Activated CD4-positive, alpha-beta T cell treated with anti-CD3 and anti-CD28 coated beads, Interleukin-2, Interleukin-6, amounts not matched to agents 100 ng/mL and 50 ng/mL, durations not matched to agents 16 hours and 8 hours (primary cell): Measurements from ENCODE around the gene BICC1.

Experiments used
- DNase-seq: peaks from one replicate; pipeline ENCODE4 v3.0.0-alpha.2; 2020

Gene BICC1

DNA sequence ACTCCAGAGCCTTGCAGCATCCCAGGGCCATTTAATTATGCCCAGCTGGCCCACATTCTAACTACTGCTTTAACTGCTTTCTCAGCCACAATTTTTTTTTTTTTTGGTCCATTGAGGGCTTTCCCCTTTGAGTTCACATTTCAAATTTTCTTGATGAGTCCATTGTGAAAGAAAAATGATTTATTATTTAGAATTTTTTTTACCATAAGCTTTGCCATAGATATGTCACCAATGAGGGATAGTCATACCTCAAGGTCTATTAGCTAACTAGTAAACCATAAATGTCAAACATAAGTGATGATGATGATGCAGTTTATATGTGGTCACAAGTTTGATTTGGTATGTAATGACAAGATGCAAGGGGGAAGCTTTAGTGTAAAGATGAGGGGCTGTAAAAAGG lies 282.9 kb downstream of the BICC1 start:
- no peak for DNase-seq

DNA sequence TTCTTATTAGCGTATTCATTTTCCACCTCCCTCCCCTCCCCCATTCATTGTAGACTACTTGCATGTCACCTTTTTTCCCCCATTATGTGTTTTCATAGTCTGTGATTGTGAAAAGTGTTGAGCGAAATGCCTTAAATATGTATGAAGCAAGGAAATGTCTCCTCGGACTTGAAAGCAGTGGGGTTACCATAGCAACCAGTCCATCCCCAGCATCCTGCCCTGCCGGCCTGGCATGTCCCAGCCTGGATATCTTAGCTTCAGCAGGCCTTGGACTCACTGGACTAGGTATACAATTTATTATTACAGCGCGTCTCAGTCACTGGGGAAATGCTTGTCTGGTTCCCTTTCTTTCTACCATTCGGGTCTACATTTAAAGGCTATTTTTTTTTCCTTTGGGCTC lies 283.6 kb downstream of the BICC1 start:
- no peak for DNase-seq

DNA sequence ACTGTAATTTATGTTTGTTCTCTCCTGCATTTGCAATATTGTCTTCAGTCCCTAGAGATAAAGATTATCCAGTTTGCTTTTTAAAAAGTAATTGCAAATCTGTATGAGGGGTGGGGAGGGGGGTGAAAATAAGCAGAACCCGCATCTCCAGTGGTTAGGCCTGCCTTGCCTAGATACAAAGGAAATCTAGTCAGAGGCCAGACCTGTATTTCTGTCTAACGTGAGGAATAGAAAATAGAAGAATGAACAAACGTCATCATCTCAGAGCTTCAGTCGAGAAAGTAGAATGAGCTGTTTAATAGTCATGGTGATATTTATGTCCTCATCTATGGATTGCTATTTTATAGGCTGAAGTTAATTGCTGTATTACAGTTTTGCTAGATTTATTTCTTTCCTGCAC lies 284.2 kb downstream of the BICC1 start:
- no peak for DNase-seq

DNA sequence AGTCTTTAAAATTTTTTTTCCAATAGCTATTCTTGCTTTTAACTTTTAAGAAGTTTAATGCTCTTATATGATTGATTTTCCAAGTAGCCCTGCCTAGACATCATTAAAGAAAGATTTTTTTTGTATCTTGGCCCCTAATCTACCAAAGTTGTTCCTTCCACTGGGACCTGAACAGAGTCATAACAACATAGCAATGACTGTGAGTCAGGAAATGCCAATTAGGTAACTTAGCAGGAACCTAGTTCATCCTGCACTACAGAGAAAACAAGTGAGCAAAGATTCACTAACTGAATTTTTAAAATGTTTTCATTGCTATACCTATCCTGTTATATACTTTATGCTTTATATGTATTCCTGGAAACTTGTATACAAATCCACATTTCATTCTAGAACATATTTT lies 284.7 kb downstream of the BICC1 start:
- no peak for DNase-seq

DNA sequence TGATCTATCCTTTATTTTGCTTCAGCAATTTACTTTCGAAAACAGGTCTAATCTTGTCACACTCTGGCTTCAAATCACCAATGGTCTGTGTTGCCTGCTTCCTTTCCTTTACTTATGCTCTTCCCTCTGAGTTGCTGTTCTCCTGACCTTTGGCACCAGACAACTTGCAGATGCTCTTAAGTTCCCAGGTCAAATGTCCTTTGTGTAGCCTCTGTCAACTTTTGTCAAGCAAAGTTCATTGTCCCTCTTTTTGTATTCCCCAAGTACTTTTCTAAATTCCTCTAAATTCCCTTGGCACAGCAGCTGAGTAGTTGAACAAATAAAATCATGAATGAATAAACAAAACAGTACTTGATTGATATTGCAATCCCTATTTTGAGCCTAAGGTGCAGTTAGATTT lies 289.4 kb downstream of the BICC1 start:
- DNase-seq = no peak

DNA sequence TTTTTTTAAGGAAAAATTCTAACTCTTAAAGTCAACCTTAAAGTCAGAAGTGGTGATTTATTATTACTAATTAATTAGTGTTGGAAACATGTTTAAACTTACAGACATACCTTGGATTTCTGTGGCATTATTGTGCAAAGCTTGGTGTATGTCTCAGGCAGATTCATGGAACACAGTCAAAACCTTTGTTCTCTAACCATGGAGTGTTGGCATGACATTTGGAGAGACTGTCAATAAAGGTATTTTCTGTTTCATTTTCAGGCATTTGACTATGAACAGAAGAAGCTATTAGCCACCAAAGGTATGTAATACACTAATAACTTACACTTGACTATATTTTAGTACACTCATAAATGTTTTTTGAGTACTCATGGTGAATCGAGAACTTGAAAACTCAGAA lies 293.7 kb downstream of the BICC1 start:
- no peak for DNase-seq

DNA sequence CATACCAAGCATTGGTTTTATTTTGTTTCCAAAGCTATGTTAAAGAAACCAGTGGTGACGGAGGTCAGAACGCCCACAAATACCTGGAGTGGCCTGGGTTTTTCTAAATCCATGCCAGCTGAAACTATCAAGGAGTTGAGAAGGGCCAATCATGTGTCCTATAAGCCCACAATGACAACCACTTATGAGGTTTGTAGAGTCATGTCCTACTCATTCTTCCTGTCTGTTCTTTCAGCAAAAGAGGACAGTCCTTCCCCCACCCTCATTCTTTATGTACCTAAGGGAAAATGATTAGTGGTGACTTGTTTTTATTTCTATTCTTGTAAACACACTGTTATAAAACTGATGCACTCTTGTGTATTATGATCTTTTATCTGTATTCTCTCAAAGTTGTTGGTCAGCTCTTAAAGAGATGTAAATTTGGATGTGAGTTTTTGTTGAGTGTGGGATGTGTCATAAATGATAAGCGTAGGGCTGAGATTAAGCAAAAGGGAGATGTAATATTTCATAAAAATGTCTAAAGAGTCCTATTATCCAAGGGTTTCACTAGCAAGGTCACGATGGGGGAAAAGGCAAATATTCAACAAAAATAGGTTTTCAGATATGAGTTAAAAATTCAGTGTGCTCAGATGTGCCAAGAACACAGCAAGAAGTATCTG lies 294.4 kb downstream of the BICC1 start:
- no peak for DNase-seq

DNA sequence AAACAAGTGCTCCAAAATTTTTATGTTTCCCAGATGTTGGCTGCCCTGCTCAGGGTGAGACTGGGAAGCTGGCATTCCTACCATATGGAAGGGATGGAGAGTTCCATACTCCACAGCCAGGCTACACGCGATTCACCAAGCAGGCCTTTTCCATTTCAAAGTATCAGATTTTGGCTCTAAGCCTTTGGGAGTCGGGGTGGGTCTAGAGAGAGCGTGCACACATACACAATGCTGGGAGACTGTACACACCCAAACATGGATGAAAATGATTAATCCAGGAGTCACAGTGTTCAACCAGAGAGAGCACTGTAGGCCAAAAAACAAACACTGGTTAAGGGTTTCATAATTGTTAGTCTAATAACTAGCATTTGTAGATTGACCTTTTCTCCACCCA lies 295.0 kb downstream of the BICC1 start:
- no peak for DNase-seq

DNA sequence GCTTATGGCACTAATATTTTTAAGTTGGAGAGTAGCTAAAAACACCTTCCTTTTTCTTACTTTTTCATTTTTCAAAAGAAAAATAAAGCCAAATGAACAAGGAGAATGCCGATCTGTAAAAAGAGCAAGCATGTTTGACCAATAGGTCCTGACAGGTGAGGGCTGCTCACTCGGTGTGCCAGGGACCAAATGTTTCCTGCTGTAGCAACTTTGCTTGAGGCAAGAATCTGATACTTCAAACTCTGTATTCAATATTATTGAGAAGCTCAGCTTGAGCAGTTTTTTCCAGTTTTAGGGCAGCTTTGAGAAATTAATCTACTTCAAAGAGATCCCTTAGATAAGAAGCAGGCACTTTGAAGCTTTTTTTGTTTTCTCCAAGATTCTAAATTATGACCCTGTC lies 298.1 kb downstream of the BICC1 start:
- DNase-seq = no peak

DNA sequence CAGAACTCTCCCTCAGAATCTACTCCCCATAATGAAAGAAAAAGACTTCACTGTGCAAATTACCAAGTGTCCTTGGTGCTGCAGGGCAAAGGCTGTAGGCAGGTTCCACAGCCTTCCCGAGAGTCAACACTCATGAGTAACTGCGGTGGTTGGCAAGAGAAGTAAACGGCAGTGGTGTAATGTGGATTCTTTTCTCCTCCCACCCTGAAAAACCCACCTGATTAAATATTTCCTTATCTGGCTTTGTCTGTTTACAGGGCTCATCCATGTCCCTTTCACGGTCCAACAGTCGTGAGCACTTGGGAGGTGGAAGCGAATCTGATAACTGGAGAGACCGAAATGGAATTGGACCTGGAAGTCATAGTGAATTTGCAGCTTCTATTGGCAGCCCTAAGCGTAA lies 300.9 kb downstream of the BICC1 start:
- DNase-seq = no peak

DNA sequence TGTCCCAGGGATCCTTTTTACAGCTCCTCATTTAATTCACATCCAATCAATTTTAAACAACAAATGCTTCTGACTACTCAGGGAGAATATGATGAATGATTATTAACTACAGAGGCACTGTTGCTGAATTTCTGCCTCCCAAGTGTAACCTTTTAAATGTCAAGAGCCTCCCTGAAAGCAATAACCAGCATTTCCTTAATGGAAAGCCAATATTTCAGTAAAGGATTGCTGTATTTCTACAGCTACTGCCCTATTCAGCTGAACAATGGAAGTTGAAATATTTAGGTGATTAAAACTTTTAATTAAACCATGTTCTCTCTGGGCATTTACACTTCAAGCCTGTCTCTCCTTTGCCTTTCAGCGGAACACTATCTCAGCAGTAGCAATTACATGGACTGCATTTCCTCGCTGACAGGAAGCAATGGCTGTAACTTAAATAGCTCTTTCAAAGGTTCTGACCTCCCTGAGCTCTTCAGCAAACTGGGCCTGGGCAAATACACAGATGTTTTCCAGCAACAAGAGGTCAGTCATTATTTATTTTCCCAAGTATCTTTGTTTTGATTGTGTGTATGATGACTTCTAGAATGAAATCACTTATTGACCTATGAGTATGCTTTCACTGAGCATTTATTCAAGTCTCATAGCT lies 304.7 kb downstream of the BICC1 start:
- DNase-seq = no peak

DNA sequence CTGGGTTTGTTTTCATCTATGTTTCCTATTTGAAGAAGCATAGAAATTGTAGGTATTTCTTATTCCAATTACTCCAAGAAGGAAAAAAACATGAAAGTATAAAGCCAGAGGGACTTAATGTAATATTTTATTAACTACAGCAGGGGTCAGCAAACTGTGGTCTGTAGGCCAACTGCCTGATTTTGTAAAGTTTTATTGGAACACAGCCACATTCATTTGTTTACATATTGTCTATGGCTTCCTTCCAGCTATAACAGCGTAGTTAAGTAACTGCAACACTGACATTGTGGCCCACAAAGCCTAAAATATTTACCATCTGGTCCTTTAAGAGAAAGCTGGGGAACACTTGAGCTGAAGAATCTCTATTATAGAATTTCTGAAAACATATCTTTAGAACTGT lies 306.2 kb downstream of the BICC1 start:
- DNase-seq = no peak

DNA sequence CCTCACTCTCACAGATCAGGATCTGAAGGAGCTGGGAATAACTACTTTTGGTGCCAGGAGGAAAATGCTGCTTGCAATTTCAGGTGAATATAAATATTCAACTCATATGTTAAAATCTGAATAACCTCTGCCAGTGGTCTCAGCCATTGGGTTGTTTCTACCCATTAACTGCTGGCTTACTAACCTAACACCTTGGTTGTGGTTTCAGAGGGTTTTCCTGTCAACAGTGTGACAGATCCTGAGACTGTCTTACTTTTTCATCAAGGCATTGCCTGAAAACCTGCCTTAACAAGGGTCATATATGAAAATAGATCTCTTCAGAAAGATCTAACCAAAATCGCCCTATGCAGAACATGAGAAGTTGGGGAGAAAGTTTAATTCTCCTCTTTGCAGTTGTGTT lies 307.7 kb downstream of the BICC1 start:
- peak; percentile 5 for DNase-seq

DNA sequence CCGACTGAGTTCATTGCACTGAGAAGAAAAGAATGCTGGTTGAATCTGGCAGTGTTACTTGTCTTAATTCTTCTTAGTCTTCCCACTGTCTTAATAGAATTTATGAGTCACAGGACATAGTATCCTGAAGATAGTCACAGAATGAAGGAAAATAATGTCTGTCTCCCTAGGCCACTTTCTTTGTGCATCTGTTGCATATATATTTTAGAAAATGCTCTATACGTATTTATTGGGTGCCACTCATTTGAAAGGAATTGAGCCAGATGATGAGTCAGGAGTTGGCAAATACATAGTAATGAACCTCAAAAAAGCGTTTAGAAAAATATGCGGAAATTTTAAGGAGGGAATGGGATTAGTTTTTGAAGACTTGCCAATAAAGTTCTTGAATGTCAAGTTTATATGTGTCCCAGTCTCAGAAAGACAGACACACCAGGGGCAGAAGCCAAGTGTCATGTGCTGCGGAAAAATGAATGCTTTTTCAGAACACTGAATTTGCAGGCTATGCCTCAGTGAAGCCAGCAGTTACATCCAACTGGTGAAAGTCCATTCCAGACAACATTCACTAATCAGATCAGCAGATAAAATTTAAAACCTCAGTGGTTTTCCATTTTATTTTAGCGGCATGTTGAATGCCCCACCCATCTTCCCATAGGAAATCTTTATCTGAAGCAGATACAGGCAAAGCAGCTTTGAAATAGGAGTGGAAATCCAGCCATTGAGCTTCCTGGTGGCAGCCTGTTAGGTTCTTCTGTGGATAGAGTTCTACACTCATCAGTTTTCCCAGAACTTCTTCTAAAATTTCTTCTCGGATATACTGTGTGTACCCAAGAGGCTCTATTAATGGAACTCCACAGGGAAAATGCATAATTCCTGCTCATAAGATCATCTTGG lies 308.4 kb downstream of the BICC1 start:
- no peak for DNase-seq

DNA sequence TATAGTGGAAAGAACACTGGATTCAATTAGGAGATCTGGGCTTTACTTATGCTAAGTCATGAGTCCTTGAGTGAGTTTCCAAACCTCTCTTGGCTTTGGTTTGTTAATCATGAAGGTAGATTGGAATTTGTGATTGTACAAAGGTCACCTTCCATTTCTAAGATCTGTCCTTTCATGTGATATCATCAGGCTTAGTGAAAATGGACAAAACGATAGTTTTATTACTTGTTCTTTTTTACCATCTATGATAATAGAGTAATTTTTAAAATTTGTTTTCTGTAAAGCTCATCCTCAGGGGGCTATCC lies 309.0 kb downstream of the BICC1 start:
- no peak for DNase-seq

DNA sequence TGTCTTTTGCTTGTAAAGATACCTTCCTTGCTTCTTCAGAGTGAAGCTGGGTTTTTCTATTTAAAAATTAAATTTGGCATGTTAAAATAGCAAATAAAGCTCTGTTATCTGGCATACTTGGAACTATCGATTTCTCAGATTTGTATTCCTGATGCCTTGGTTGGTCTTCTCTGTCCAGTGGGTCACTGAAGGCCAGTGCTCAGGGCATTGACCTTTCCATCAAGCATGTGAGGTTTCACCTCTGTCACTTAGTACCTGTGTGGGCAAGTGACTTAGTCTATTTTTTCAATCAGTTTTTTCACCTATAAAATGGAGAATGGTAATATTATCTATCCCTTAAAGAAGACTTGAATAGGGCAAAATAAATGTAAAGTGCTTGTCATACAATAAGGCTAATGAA lies 311.3 kb downstream of the BICC1 start:
- DNase-seq = no peak

DNA sequence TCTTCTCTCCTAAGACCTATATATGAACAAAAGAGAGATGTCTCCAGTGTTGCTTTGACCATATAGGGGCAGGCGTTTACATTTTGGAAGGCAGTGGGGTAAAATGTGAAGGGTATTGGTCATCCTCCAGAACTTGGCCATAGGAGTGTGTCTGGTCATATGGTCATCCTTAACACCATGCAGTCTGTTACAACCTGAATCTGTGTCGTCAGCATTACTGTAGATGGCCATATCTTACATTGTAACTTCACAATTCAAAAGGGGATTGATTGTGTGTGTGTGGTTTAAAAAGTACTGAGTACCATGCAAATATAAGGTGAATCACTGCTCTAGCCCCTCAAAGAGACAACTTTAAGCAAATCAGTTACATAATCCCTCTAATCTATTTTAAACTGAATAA lies 311.7 kb downstream of the BICC1 start:
- DNase-seq = no peak

DNA sequence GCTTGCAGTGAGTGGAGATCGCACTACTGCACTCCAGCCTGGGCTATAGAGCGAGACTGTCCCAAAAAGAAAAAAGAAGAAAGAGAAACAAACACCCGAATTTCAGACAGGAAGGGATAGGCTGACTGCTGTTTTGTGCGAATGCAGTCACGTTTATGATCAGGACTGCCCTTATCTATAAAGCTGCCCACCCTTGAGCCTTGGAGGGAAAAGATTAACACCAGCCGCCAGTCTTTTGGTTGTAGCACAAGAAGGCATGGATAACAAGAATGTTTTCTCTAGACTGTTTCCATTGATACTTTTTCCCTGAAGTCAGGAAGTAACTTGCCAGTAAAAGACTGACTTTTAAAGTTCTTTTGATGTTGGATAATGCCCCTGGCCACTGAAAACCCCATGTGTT lies 314.0 kb downstream of the BICC1 start:
- no peak for DNase-seq

DNA sequence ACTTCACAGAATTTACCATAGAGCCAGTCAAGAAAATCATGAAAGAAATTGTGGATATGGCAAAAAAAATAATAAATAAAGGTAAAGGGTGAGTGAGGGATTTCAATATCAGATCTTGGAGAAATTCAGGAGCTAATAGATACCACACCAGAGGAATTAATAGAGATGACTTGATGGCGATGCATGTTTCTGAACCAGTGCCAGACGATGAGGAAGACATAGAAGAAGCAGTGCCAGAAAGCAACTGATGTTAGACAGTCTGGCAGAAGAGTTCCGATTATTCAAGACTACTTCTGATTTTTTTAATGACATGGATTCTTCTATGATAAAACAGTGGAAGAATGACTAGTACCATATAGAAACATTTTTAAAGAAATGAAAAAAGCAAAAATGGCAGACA lies 314.7 kb downstream of the BICC1 start:
- no peak for DNase-seq

DNA sequence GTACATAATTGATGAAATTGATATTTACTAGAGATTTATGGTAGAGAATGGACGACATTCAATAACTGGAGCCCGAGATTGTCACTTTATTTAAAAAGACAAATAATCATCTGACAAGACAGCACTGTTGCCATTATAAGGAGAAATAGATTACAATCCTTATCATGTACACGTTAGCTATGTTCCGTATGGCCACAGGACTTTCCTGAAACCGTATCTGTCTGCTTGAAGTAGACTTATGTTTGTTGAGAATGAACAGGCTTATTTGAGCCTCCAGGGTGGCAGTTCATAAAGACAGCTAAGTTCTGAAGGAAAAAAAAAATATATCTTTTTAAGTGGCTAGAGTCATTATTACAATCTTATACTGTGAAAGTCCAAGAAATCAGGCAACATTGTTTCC lies 317.2 kb downstream of the BICC1 start:
- no peak for DNase-seq

DNA sequence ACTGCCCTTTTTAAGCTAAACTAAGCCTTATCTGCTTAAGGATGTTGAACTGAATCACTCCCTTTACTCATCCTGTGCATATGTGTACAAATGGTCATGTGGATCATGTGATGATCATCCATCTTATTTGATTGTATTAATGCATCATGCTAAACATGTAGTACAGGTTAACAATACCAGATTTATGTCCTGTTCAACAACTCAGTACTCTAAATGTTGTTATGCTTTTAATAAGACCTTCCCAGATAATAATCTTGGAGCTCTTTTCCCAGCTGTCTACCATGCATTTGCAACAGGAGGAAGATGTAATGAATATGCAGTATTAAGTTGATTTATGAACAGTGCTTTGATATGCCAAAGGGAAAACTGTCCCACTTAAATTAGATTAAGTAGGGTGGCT lies 318.0 kb downstream of the BICC1 start:
- no peak for DNase-seq

DNA sequence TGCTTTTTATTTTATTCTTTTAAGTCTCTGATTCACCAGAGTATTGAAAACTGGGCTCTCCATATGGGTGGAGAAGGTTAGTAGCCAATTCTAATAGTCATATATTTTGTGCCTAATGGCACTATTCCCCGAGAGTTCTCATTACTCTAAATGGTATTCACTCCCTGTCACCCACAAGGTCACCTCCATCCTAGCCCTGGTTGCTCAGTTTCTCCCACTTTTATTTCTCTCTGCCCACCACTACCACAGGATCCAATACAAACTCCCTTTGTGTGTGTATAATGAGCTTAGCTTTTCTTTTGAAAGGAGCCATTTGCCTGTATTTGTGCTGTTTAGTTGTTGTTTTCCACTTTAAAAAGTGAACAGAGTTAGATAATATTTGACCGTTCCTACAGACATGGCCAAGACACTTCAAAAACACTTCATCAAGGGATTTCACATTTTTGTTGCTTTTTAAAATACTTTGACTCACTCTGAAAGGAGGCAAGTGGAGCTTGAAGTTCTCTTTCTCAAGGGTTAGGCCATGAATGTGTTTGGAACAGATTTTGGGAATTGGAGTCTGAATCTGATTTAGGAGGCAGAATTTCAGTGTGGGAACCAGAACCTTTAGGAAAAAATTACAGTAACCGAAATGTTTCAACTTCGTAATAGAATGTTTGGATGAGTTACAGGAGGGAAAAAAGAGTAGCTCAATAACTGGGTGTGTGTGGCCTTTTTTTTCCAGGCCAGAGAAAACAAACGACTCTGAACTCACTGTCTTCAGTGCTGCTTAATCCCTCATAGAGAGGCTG lies 321.3 kb downstream of the BICC1 start:
- DNase-seq = no peak

DNA sequence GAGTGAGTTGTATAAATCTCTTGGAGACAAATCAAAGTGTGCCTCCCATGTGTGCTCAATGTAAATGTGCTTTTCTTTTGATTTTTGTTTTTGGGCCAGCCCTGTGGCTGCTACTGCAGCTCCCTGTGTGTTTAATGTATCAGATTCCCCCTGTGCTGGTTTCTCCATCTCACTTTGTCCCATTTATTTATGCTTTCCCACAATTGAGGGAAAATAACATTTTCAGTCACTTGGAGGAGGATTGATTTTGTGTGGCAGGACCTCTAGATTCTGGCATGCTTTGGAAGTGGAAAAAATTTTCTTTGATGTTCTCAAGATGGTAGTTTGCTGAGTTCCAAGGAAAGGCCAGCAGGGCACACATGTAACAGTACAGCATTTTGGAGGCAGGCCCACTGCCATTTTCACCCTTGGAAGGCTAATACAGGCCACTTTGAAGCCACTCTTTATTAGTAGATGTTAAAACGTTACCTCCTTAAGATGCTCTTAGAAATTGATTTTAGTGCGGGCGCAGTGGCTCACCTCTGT lies 323.6 kb downstream of the BICC1 start:
- no peak for DNase-seq
